GM06990 (cell line): ENCODE data around the gene COL23A1.

Experiments used
- DNase-seq: peaks from one replicate; pipeline ENCODE4 v3.0.0-alpha.2; 2011; ENCODE audit not compliant: insufficient read length; ENCODE audit errors: extremely low read depth
- H3K27me3 ChIP-seq: replicated peaks from 2 replicates; pipeline ENCODE4 v1.6.0; 2011; ENCODE audit warnings: low read length; ENCODE audit not compliant: control insufficient read depth, insufficient read depth
- H3K36me3 ChIP-seq: 2 replicates; pipeline ENCODE4 v1.5.1; 2011; ENCODE audit warnings: low read length; ENCODE audit not compliant: control insufficient read depth, insufficient read depth
- H3K4me3 ChIP-seq: replicated peaks from 2 replicates; pipeline ENCODE4 v1.5.1; 2011; ENCODE audit warnings: low read depth, mild to moderate bottlenecking, control low read depth, low read length
- CTCF ChIP-seq: IDR thresholded peaks from 2 replicates; pipeline ENCODE4 v1.5.1; 2011; ENCODE audit warnings: low read length, control low read depth, mild to moderate bottlenecking, inconsistent platforms; ENCODE audit not compliant: insufficient read depth, poor library complexity, severe bottlenecking

COL23A1 gene

GRCh38 chr5:178383301-178383918 lies 206.8 kb downstream of the COL23A1 start:
- DNase-seq: no peak
- no peak overlapping the region for H3K4me3 ChIP-seq
- H3K27me3 ChIP-seq: no peaks in the 10 kb centered on the region
- no peaks in the 10 kb centered on the region for H3K36me3 ChIP-seq
- TF ChIP-seq CTCF: no peak

DNA sequence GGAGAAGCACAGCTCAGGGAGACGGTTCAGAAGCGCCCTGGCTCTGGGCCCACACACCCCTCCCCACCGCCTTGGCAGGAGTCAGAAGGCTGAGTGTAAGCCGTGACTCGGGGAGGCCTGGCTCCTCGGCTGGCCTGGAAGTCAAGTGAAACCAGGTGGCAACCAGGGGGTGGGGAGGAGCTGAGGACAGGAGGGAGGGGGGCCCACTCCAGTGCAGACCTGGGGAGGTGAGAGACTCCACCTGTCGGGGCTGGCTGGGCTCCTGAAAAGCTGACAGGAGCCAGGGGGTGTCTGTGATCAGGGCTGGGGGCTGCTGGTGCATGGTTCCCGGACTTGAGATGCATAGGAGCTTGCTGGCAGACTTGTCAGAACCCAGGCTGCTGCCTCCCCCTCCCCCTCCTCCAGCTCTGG lies 207.4 kb downstream of the COL23A1 start:
- DNase-seq: no peak
- H3K36me3 ChIP-seq: no peaks in the 10 kb centered on the region
- no peak overlapping the region for H3K4me3 ChIP-seq
- TF ChIP-seq CTCF: no peak
- H3K27me3 ChIP-seq: no peaks in the 10 kb centered on the region

DNA sequence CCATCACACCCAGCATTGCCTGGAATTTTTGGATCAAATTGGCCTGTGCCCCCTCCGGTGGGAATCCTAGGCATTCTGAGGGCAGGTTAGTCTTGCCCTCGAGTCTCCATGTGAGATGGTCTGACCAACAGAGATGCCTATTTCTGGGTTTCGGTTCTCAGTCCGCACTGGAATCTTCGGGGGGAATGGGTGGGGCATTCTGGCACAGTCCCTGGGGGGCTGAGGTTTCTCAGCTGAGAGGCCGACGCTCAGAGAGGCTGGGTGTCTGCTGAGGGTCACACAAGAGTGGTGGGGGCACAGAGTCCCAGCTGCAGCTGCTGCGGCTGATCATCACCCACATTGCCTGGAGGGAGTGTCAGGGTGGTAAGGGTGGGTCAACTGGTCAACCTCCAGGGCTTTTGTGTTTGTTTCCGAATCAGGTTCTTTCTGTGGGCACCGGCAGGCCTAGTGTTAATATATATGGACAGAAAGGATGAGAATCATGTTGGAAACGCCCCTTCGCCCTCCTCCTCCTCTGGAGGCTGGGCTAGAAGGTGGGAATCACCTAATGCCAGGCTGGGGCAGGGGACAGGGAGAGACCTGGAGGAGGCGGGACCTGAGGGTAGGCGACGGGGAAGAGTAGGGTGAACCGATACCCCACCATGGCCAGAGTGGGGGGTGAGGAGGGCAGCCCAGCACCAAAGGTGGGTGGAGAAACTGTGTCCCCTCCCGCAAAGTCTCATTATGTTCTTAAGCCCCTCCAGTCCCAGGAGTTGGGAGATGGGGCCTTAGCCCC lies 208.1 kb downstream of the COL23A1 start:
- no peaks in the 10 kb centered on the region for H3K36me3 ChIP-seq

GRCh38 chr5:178381206-178381605 lies 209.0 kb downstream of the COL23A1 start:
- no peak for DNase-seq
- Histone ChIP-seq H3K36me3 (no peaks in the 10 kb centered on the region), H3K4me3 (no peak overlapping the region), H3K27me3 (no peaks in the 10 kb centered on the region)
- TF ChIP-seq CTCF: no peak

More for the DNA sequence above, 208.1 kb downstream of the COL23A1 start:
- no peak overlapping the region for H3K4me3 ChIP-seq
- no peaks in the 10 kb centered on the region for H3K27me3 ChIP-seq
- no peak for TF ChIP-seq CTCF
- no peak for DNase-seq

DNA sequence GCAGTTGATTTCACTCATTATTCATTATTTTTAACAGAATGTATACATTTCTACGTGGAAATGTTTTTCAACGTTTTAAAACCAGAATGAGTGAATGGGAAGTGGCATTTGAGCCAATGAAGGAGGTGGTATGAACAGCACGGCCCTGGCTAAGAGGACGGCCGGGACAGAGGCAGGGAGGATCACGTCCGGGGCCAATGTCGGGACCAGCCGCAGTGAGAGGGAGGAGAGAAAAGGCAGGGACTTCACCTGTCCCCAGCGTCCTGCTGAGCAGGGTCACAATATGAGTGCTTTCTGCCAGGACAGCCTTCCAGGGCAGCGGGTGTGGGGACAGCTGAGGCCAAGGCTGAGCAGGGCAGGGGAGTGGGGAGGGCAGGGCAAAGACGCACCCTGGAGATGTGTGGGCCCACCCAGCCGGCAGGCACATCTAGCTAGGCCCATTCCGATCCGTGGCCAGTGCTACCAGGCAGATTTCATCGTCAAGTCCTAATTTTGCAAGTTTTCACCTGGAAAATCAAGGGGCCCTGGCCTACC lies 209.6 kb downstream of the COL23A1 start:
- TF ChIP-seq CTCF: no peak
- Histone ChIP-seq H3K27me3 (no peaks in the 10 kb centered on the region), H3K36me3 (no peaks in the 10 kb centered on the region), H3K4me3 (no peak overlapping the region)
- no peak for DNase-seq
